H54 (cell line): ENCODE results near the gene ZNF473.

Experiments
- DNase-seq: peaks from one replicate; pipeline ENCODE4 v3.0.0; 2011; ENCODE audit warnings: low spot score, mixed read lengths; ENCODE audit not compliant: insufficient read length
- FAIRE-seq: peaks from 3 replicates; lab custom pipeline; 2011; peaks lifted over from hg19 to GRCh38; lab: Jason Lieb, UNC
- POLR2A ChIP-seq: IDR thresholded peaks from 2 replicates; pipeline ENCODE4 v1.6.1; 2011; ENCODE audit warnings: low read depth, mild to moderate bottlenecking, low read length

ZNF473 gene

DNA sequence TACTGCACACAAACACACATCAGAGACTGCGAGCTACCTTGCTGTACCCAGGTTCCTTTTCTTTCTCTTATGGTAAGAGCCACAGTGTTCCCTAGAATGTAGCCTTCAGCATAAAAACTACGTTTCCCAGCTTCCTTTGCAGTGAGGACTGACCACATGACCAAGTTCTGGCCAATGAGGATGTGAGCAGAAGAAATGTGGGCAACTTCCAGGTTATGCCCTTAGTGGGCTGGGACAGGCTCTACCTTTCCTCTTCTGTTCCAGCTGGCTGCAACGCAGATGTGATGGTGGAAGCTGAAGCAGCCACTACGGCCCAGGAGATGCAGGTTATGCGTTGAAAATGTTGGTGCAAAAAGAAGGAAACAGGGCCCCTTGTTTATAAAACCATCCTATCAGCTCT is 28.1 kb upstream of the ZNF473 start:
- DNase-seq, result peak; percentile 54
- TF ChIP-seq POLR2A, result no peak
- no peak for FAIRE-seq

DNA sequence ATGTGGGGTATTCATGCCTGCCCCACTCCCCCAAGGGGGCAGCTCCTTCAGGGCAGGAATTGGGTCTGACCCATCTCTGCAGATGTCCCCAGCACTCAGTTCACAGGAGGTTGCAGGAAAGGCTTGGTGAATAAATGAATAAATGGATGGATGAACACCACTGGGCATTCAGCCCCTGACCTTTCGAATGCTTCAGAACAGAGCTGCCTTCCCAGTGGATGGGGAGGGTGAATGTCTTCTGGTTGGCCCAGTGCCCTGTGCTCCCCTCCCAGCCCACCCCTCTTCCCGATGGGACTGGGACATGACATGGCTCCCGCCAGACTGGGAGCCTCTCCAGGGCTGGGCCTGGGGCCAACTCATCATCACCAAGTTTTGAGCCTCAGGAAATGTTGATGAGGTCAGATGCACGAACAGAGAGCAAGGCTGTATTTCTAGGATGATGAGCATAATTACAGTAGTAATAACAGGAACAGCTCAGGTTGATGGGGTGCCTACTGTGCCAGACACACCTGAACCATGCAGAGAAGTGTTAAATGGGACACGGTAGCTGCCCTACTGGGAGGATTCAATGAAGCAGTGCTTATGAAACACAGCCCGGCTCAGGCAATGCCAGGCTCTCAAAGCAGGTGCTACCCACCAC is 26.3 kb upstream of the ZNF473 start:
- DNase-seq (no peak), FAIRE-seq (no peak)
- no peak for TF ChIP-seq POLR2A

DNA sequence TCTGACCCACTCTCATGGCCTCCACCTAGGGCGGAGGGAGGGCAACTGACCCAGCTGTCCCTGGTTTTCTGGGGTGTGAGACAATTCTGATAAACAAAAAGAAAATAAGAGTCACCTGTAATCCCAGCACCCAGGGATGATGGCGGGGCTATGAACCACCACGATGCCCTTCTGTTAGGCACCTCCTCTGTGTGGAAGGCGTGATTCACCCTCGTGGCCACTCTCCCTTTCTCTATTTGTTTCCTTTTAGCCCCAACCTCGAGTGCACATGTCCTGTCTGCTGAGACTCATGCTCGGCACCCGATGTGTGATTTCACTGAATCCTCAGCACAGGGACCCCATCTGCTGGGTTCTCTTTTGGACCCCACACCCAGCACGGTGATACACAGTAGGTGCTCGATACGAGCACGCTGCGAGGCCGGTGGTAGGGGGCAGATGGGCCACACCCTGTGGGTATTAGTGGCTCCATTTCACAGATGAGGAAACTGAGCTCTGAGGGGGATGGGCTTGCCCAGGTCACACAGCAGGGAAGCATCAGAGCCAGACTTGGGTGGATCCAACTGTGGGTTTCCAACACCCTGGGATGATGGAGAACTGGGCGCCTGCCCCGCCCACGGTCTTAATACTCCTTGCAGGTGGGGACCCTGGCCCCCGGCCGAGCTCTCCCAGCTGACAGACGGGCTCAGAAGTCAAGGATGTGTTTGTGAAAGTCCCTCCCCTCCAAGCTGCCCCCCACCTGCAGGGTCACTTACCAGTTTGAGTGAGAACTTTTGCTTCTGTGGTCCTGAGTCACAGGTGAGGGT is 25.6 kb upstream of the ZNF473 start:
- no peak for TF ChIP-seq POLR2A
- DNase-seq (no peak), FAIRE-seq (no peak)

DNA sequence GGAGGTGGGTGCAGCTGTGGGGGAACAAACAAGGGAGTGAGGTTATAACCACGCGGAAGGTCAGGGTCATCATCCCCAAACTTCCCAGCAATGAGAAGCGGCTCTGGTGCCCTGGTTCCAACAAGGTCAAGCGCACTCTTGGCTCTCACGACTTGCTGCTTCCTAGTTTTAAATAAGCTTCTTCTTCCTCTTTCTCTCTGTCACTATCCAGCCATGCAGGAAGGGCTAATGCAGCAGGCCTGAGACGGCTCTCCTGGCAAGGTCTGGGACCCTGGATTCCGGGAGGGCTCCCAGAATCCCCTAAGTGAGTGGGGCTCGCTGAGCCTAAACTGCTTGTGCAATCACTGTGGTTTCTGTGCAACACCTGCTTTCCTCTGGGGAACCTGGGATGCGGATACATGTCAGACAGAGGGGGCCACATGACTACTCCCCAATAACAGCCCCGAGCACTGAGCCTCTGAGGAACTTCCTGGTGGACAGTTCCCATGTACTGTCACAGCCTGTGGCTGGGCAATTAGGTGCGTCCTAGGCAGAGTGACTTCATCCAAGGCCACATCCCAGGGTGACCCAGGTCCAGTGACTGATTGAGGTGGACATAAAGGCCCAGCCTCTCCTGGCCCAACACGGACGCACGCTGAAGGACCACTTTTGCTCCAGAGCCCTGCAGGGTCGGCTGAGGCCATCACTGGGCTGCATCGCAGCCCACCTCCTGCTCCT is 24.8 kb upstream of the ZNF473 start:
- no peak for DNase-seq
- no peak for FAIRE-seq
- TF ChIP-seq POLR2A, result no peak

DNA sequence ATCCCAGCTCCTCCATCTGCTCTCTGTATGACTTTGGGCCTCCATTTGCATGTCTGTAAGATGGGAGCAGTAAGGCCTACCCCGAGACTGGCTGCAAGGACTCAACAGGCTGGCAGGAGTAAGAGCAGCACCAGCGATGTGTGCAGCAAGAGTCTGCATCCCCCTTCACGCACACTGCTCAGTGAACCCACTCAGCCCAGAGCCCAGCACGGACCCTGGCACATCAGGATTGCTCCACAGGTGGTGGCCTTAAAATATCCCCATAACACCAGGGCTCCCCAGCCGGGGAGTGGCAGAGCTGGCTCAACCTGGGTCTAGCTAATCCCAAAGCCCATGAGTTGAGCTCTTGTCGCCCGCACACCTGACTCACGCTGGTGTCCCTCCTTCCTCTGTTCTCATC is 24.0 kb upstream of the ZNF473 start:
- FAIRE-seq, result no peak
- no peak for TF ChIP-seq POLR2A

GRCh38 chr19:50002386-50002960 is 23.3 kb upstream of the ZNF473 start:
- FAIRE-seq (no peak), DNase-seq (no peak)
- no peak for TF ChIP-seq POLR2A

More for the DNA sequence above, 24.0 kb upstream of the ZNF473 start:
- DNase-seq, result no peak

DNA sequence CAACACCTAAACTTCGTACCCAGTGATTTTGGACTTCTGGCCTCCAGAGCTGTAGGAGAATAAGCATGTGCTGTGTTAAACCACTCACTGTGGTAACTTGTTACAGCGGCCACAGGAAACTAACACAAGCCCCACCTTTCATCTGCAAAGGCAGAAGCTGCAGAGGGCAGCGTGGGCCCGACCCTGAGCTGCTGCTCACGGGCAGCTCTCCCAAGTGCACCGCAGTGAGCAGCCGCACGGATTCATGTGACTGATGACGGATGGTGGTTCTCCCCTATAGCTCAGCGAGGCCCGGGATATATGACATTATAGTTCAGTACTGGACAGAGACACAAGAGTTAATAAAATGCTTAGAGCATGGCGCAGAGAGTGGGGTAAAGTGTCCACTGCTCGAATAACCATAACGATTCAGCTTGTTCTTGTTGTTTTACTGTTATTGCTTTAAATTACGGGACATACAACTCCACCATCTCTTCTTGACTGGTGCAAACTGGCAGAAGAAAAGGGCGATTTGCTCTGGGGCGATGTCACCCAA is 22.5 kb upstream of the ZNF473 start:
- FAIRE-seq (no peak), DNase-seq (no peak)

GRCh38 chr19:50003810-50004419 is 21.9 kb upstream of the ZNF473 start:
- no peak for TF ChIP-seq POLR2A
- peak; percentile 97 for DNase-seq
- no peak for FAIRE-seq

More for the DNA sequence above, 22.5 kb upstream of the ZNF473 start:
- no peak for TF ChIP-seq POLR2A

DNA sequence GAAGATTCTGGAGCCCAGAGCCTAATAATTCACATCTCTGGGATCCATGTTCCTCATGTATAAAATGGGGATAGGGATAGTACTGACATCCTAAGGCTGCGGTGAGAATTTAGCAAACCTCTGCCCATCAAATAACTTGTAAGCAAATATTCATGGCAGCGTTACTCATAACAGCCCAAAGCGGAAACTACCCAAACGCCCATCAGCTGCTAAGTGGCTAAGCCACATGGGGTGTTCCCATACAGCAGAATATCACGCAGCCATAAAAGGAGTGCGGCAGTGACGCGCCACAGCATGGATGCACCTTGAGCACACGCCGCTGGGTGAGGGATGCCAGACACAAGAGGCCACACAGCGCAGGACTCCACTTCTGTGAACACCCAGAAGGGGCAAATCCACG is 20.4 kb upstream of the ZNF473 start:
- no peak for FAIRE-seq
- TF ChIP-seq POLR2A, result no peak
- no peak for DNase-seq

- DNase-seq, result no peak
- FAIRE-seq, result no peak
- no peak for TF ChIP-seq POLR2A
Measured at GRCh38 chr19:50007170-50007569, 18.6 kb upstream of the ZNF473 start.

DNA sequence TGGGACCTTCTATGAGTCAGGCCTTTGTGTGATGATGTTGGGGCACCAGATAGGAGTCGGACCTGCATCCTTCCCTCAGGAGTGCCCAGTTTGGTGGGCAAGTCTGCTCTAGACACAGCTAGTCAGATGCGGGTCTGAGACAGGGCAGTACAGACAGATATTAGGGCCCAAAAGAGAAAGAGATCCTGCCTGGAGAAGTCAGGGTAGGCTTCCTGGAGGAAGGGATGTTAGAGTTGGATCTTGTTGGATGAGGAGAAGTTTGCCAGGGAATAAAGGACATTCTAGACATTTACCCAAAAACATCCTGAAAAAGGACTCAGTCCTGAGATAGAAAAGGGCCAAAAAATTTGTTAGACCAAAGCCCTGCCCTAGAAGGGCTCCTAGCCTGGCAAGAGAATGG is 17.9 kb upstream of the ZNF473 start:
- DNase-seq (no peak), FAIRE-seq (no peak)
- no peak for TF ChIP-seq POLR2A

GRCh38 chr19:50008532-50008931 is 17.3 kb upstream of the ZNF473 start:
- DNase-seq (no peak), FAIRE-seq (no peak)
- no peak for TF ChIP-seq POLR2A

DNA sequence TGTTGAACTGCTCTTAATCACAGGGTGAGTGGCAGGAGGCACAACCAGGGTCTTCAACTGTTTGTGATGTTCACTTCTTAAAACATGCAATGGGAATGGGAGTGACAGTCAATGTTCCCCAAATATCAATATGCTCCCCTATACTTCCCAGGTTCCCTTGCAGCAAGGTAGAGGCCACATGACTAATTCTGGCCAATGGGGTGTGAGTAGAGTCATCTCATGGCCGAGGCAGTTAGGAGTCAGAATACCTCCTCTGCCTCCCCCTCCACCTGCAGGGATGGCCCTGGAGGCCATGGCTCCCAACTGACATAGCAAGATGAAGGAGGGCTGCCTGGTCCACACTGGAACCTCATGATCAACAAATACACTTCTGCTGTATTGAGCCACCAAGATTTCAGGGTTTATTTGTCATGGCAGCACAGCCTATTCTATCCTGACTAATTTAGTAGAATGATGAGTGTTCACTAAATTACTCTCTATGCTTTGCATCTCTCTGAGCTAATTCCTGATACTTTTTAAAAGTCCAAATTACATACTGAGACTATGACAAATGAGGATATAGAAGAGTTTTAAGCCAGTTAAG is 9.5 kb upstream of the ZNF473 start:
- FAIRE-seq (no peak), DNase-seq (no peak)
- no peak for TF ChIP-seq POLR2A

DNA sequence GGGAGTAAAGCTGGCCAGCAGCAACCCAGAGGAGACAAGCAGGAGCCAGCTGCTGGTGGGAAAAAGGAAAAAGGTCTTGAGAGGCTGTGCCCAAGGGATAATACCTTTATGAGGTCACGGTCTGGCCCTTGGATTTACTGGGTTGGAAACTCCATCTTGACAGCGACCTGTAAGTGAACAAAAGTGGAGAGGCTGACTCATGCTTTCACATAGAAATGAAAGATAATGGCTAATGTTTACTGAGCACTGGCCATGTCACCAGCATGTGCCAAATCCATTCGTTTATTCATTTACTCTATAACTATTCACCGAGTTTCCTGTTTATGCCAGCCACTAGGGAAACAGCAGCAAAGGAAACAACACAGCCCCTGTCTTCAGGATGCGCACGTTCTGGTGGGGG is 5.3 kb upstream of the ZNF473 start:
- DNase-seq (no peak), FAIRE-seq (no peak)
- TF ChIP-seq POLR2A, result no peak
